Peyer's patch (tissue), 4 donors: ENCODE results near the gene PTPRN.

Source experiments
- CTCF ChIP-seq, 6 experiments: fragments of 450-650 bp in 4 of 6; fragments of 200-600 bp in 2 of 6; sonication (generic) in 1 of 6; IDR thresholded peaks; one replicate each; pipeline ENCODE4 v1.5.1; 2017 to 2019; ENCODE audit warnings: antibody characterized with exemption in 6 of 6, mild to moderate bottlenecking in 3 of 6, moderate library complexity in 1 of 6
- POLR2A ChIP-seq, 2 donors: fragments of 450-650 bp; IDR thresholded peaks; one replicate each; pipeline ENCODE4 v1.5.1; 2017; ENCODE audit warnings: antibody characterized with exemption in 2 of 2, mild to moderate bottlenecking in 2 of 2, moderate library complexity in 2 of 2

DNA sequence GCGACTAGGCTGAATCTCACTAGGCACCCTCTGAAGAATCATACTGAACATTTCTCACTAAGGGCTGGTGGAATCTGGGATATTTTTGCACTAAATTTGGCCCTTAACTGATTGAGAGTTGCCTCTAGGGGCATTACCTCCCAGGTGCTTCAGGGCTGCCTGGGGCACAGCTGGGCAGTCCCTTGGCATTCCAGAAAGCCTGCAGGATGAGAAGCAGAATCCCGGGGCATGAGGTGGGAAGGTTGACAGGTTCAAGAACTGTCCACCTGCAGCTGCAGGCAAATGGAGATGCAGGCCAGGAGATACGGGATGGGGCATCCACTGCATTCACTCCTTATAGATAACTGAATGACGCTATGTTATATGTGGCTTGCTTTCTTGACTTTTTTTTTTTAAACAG is 15.9 kb upstream of the PTPRN start:
- TF ChIP-seq POLR2A (IDR thresholded peaks at IDR 0.05) (no peak), CTCF (IDR thresholded peaks at IDR 0.05) (no peak)
